GM21447 (cell line): ENCODE measurements around the gene CCHCR1.
"Not testable (repeated sequence)": the region's sequence is repeated elsewhere in the genome, so short reads cannot be mapped to it uniquely, and the experiment has no call there.

ENCODE experiments used
- ATAC-seq: cut with Tn5 transposase; IDR thresholded peaks from one replicate; pipeline ENCODE4 v1.9.1; 2021; ENCODE audit not compliant: unreplicated experiment

CCHCR1 gene

DNA sequence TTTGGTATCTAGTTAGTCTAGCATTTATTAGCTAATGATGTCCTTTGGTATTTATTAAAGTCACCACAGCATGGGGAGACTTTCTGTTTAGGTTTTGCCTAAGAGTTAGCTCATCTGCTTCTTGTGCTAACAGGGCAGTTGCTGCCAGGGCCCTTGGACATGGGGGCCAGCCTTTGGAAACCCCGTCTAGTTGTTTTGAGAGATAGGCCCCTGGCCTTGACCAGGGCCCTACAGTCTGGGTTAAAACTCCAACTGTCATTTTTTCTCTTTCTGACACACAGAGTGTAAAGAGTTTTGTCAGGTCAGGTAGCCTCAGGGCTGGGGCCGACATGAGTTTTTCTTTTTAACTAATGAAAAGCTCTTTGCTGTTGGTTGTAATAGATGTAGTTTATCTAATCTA is 25.7 kb upstream of the CCHCR1 start:
- ATAC-seq: not testable (repeated sequence)

DNA sequence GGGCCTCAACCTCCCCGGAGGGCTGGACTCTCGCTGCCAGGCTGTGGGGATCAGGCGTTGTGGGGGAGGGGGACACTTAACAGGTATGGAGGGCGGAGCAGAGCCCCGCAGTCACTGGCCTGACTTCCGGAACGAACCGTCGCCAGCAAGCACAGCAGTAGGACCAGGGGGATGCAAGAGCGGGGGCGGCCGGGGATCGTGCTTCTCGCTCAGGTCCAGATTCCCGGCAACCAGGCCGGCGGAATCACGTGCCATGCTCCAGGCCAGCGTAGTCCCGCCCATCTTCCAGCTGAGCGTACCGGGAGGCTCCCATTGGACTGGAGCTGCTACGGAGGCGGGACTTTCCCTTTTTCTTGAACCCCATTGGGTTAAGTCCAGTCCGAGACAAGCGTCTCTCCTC is 22.9 kb upstream of the CCHCR1 start:
- ATAC-seq: no peak

DNA sequence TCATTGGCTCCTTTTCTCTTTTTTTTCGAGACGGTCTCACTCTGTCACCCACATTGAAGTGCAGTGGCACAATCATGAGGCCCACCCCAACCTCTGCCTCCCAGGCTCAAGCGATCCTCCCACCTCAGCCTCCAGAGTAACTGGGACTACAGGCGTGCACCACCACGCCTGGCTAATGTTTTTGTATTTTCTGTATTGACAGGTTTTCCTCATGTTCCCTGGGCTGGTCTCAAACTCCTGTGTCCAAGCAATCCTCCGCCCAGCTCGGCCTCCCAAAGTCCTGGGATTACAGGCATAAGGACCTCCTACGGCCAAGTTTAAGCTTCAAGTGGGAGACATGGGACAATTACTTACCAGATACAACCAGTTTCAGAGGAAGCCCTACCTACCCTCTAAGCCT is 22.3 kb upstream of the CCHCR1 start:
- no peak for ATAC-seq

- no peak for ATAC-seq
Measured at GRCh38 chr6:31179042-31179386, 21.4 kb upstream of the CCHCR1 start.

DNA sequence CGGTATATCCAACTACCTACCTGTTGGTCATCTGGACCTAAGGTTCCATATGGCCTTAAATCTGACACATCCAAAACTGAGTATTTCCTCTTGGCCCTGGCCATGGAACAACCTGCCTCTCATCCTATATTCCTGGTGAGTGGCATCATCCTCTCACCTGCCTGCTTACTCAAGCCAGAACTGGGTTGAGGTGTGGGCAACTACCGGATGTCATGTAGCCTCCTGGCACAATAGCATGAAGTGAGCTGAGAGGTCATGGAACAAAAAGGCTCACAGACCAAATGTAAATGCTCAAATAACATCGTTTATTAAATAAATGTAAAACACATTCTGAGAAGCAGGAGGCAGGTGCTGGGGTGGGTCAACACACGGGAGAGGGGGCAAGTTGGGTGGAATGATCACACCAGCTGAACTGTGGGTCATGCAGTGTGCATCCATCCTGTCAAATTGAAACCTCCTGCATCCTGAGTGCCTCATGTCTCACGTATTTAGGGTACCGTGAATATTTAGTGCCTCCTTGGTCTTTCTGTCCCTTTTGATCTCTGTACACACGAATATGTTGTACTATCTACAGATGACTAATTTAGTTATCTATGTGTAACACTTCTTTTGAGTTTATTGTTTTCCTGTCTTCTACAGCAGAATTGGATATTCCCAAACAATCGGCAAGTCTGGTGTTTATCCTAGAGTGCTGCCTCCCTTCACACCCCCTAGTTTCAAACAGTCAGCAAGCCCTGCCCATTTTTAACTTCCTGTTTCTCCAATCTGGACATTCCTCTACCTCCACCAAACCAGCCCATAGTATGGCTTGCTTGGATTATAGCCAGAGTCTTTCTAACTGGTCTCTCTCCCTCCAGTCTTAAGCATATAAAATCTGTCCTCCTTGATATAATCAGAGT is 20.8 kb upstream of the CCHCR1 start:
- no peak for ATAC-seq

DNA sequence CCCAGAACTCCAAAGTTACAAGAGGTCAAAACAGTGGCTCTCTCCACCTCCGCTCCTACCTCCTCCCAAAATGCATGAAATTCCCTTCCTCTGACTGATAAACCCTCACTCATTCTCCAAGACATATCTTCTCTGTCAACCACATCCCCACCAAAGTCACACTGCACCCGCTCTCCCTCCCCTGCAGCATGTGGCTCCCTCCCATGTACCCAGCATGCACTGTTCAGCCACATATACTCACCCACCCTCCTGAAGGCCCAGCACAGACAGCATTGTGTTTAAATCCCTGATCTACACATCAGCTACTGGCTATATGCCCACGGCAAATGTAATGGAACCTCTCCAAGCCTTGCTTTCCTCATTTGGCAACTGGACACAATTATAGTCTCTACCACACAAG is 18.4 kb upstream of the CCHCR1 start:
- no peak for ATAC-seq

DNA sequence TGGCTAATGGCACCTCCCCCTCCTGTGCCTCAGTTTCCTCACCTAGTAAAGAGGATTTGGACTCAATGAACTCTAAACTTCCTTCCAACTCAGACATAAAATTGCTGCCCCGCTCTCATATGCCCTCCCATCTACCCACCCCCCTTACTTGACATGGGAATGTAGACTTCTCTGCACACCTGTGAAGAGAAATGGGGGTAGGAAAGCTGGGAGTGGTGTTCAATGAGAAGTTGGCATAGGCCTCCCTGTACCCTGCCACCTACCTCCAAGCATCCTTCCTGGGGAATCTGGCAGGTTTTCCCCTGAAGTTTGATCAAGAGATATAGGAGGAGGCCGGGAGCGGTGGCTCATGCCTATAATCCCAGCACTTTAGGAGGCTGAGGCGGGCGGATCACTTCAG is 16.8 kb upstream of the CCHCR1 start:
- ATAC-seq: no peak

- ATAC-seq: no peak
Measured at GRCh38 chr6:31173406-31173805, 15.8 kb upstream of the CCHCR1 start.

- ATAC-seq: no peak
Measured at GRCh38 chr6:31172973-31173384, 15.4 kb upstream of the CCHCR1 start.

- no peak for ATAC-seq
Measured at GRCh38 chr6:31171931-31172905, 14.6 kb upstream of the CCHCR1 start.

DNA sequence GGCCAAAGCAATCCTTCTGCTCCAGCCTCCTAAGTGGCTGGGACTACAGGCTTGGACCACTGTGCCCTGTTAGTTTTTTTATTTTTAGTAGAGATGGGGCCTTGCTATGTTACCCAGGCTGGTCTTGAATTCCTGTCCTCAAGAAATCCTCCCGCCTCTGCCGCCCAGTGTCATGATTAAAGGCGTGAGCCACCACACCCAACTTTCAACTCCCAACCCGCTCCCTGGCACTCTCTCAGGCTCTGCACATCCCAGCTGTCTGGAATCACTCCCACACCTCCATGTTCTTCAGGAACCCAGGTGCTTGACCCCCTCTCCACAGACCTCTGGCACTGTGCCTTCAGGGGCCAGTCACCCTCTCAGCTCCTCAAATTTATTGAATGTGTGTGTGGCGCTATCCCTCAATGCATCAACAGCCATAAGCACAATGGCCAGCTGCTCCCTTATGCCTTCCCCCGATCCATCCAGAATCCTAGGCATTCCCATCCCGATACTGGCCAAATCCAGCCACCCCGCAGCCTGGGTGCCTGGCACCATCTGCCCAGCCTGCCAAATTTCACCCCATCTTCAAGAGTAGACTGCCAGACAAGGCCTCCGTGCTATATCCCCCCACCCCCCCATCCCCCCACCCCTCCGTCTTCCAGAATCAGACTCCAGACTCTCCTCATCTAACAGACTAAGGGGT is 13.5 kb upstream of the CCHCR1 start:
- ATAC-seq: no peak

DNA sequence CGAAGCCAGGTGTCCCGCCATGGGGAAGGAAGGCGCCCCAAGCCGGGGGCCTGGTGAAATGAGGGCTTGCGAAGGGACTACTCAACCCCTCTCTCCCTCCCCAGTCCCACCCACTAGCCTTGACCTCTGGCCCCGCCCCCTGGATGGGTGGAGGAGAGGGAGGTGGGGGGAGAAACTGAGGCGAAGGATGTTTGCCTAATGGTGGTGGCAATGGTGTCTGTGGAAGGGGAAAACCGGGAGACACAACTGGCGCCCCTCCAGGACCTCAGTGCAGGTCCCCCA is 12.9 kb upstream of the CCHCR1 start, which contains the start of gene POU5F1:
Gene POU5F1 (minus strand): TSS at position 83 of the 282 bp plus-strand sequence. CDS start 62 bp downstream, at position 21.
- no peak for ATAC-seq

DNA sequence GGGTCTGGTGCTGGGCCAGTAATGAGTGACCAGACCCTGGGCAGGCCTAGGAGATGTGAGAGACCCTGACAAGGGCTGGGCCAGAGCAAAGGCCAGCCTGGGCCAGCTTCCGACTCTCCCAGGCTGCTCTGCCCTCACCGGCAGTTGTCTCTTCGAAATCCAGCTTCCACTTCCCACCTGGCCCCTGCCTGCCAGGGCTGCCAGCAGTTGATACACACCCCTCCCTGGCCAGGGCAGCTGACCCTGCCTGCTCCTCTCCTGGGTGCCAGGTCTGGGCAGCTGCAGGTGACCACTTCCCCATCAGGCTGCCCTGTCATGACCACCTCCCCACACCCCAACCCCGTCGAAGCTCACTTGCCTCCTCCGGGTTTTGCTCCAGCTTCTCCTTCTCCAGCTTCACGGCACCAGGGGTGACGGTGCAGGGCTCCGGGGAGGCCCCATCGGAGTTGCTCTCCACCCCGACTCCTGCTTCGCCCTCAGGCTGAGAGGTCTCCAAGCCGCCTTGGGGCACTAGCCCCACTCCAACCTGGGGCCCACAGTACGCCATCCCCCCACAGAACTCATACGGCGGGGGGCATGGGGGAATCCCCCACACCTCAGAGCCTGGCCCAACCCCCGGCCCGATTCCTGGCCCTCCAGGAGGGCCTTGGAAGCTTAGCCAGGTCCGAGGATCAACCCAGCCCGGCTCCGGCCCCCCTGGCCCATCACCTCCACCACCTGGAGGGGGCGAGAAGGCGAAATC is 12.4 kb upstream of the CCHCR1 start:
- not testable (repeated sequence) for ATAC-seq

DNA sequence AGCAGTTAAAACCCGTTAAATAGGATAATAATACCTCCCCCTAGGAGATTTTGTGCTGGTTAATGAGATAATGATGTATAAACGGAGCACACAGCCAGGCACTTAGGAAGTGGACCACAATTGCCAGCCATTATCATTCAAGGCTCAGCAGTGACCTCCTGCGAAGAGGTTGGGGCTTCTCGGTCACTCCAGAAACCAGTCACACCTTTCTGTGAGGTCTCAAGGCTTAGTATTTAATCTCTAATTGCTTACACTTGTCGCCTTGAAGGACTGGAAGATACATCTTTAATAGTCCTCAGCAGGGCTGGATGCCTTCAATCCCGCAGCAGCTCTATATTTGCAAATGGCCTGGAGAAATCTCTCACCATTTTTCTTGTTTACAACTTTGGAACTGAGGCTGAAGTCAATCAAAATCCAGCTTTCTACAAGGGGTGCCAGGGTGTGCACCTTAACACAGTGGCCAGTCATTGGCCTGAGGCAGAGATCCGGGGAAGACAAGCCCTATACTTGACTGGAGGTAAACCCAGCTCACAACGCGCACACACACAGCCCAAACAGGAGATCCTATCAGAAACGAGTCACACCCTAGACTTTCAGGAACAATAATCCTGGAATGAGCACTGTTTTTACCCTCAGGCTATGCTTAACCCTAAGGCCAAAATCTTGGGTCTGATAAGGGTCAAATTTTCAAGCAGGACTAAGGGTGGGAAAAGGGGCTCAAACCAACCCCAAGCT is 11.7 kb upstream of the CCHCR1 start:
- no peak for ATAC-seq

- no peak for ATAC-seq
Measured at GRCh38 chr6:31168606-31169005, 11.0 kb upstream of the CCHCR1 start.

DNA sequence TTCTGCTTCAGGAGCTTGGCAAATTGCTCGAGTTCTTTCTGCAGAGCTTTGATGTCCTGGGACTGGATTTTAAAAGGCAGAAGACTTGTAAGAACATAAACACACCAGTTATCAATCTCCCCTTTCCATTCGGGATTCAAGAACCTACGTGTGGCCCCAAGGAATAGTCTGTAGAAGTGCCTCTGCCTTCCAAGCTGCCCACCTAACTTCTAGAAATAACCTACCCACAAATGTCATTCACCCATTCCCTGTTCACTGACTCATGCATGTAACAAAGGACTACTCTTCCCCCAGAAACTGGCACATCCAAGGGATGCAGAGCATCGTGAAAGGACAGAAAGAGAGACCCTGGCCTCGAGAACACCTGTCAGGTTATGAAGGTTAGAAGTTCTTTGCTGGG is 8.4 kb upstream of the CCHCR1 start:
- no peak for ATAC-seq

DNA sequence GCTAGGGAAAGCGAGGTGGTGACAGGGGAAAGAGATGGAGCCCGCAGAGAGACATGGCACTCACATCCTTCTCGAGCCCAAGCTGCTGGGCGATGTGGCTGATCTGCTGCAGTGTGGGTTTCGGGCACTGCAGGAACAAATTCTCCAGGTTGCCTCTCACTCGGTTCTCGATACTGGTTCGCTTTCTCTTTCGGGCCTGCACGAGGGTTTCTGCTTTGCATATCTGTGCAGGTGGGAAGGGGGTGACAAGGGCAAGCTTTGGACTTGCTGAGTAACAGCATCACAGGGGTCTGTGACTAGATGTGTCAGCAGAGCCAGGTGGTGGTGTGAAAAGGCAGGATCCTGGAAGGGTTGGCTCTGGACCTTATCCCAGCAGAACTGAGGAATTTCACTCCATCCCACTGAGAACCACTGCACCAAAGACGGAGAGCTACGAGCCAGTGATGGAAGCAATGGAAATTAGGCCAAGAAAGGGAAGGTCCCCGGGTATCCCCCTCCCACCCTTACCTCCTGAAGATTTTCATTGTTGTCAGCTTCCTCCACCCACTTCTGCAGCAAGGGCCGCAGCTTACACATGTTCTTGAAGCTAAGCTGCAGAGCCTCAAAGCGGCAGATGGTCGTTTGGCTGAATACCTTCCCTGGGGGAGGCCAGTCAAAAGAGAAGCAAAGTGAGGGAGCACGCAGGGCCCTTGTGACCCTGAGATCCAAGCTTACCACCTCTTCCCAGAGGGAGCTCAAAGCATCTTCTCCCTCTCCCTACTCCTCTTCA is 7.6 kb upstream of the CCHCR1 start:
- ATAC-seq: peak; percentile 84

- not testable (repeated sequence) for ATAC-seq
Measured at GRCh38 chr6:31164475-31165063, 7.0 kb upstream of the CCHCR1 start.

GRCh38 chr6:31163922-31164321 is 6.3 kb upstream of the CCHCR1 start:
- ATAC-seq: no peak
